GM21576 (cell line): ENCODE results near the gene UMODL1.

Experiments
- ATAC-seq: cut with Tn5 transposase; IDR thresholded peaks from one replicate; pipeline ENCODE4 v1.9.1; 2021; ENCODE audit warnings: mild to moderate bottlenecking, moderate library complexity; ENCODE audit not compliant: unreplicated experiment

UMODL1 gene

DNA sequence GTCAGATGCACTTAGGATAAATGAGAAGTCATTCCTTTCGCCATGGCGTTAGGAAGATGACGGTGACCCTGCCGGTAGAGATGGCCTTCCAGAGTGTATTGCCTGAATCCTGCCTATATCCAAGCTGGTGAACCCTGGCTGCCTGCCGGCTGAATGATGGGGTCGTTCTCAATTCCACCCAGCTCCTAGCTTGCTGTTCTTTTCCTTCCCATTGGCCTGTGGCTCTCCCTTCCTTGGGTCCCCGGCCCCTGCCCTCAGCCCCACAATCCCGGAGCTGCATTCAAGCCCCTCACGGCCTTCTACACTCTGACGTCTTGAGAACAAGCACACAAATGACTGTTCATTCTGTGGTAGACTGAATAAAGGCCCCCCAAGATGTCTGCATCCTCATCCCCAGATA lies 32.7 kb upstream of the UMODL1 start:
- ATAC-seq = no peak

DNA sequence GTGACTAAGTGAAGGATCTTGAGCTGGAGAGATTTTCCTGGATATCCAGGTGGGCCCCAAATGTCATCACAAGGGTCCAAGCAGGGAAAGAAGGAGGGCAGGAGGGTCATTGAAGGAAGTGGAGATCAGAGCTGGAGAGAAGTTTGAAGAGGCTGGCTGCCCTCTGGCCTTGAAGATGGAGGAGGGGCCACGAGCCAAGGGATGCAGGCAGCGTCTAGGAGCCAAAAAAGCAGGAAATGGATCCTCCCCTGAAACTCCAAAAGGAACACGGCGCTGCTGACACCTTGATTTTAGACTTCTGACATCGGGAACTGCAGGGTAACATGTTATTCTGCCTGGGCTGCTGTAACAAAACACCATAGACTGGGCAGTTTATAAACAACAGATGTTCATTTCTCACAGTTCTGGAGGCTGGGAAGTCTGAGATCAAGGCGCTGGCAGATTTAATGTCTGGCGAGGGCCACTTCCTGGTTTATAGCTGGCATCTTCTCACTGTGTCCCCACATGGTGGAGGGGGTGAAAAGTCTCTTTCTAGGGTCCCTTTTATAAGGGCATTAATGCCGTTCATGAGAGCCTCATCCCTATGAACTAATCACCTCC lies 32.2 kb upstream of the UMODL1 start:
- no peak for ATAC-seq

DNA sequence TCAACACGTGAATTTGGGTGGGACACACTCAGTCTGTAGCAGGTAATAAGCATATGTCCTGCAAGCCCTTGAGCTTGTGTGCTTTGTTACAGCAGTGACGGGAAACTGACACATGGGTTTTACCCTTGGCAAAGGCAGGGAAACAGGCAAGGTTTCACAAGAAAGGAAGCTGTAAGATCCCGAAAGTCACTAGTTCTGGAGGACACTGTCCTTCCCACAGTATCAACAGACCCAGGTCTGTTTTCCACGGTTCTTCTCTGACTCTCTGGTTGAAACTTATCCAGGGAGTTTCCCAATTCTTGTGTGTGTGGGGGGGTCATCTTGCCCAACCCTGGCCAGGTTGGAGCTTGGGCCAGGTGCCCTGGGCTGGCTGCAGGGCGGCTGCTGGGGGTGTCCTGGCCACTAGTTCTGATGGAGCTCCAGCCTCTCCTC lies 31.6 kb upstream of the UMODL1 start:
- no peak for ATAC-seq

DNA sequence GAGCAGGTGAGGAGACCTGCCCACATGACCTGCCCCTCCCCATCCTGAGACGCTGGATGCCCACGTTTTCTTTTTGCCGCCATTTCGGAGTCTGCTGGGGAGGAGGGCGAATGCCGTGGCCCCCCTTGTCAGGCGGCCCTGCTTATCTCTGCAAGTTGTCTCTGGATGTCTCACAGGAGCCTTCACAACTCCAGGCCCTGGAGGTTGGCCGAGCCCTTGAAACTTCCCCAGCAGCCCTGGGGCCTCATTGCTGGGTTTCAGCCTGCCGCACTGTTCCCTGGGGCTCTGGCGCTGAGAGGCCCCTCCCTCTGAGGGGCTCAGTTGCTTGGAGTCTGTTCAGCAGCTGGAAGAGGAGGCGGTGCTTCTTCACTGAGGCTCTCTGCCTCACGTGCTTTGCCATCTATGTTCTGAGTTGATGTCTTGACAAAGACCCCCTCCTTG lies 31.2 kb upstream of the UMODL1 start:
- no peak for ATAC-seq

DNA sequence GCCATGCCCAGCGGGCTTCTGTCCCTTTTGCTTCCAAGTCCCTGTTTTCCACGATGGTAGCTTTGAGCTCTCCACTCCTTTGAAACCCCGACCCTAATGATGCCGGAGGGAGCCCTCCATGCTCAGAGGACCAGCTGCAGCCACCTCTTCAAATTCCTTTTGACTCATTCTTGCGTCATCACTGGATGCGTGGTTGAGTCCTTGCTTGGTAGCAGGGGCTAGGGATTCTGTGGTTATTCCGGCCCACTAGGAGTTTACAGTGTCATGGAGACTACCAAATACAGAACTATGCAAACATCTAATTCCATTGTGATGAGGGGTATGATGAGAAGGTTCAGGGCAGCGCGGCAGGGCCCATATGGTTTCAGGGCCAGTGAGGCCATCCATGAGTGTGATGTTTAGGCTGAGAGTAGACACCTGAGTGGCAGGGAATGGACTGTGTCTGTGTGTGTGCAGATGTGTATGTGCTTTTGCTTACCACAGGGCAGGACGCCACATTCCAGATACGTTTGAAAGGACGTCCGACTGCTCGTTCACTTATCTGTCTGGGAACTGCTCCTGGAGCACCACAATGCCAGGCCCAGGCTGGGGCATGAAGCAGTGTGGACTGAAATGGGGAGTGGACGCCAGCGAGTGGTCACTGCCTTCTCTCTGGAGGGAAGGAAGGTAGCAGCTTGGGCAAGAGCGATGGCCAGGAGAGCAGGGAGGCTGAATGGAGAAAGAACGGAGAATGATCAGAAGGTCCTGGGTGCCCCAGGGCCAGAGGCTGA lies 30.5 kb upstream of the UMODL1 start:
- ATAC-seq = no peak

DNA sequence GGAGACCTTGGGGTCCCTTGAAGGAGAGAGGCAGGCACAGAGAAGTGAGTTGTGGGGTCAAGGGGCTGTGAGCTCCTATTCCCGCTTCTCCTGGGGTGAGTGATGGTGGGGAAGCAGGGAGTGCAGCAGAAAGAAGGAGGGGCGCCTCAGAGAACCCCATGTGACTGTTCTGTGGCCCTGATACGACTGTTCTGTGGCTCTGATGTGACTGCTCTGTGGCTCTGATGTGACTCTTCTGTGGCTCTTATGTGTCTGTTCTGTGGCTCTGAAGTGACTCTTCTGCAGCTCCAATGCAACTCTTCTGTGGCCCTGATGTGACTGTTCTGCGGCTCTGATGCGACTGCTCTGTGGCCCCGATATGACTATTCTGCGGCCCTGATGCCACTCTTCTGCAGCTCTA lies 29.9 kb upstream of the UMODL1 start:
- no peak for ATAC-seq

DNA sequence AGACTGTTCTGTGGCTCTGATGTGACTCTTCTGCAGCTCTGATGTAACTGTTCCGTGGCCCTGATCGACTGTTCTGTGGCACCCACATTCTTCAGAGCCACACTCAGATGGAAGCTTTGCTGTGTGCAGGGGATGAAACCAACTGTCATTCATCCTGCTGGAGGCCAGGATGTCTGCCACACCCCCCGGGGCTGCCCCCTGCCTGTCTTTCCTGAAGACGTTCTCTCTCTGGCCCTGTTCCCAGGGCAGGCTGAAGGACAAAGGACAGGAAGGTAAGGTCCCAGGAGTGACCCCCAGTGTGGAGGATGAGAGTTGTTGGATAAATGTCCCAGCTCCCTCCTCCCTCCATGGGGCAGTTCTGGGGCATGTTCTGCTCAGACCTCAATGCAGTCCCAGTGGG lies 29.4 kb upstream of the UMODL1 start:
- ATAC-seq = no peak

DNA sequence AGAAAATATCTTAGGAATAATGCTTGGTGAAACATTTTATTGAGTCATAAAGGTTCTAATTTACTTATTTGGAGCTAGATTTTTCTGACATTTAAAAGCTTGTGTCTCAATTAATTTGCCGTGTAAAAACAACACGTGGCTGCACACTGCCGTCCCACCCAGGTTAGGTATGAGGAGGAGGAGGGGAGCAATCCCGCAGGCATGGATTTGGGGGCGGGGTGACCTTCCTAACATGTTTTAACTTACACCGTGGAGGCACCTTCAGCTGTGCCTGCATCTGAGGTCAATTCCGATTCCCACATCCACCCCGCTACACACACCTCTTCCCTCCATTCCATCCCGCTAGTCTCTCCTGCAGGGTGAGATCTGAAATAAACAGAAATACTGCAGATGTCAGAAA lies 28.5 kb upstream of the UMODL1 start:
- no peak for ATAC-seq

DNA sequence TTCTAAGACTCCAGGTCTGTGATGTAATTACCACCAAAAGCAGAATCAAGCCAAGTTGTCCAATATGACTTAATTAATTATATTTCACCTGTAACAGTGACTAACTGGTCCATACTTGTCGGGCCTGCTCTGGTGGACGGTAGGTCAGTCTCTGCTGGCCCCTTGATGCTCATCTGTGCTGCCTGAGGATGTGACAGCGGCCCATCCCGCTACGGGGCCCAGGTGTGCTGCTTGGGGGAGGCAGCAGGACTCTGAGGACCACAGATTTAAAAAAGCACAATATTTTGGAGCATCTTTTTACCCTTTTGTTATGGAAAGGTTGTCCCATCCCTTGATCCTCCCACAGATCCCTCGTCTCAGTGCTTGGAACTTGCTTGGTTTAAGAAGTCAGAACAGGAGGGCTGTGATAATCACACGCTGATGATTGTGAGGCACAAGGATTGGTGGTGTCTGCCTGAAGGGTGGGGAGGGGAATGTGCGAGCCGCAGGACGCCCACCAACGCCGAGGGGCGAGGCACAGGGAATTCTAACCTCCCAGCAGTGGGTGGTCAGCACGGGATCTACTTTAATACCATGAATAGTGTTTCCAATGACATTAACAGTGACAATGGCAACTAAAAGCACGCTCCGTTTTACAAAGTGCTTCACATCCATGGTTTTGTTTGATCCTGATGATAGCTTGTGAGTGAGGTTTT lies 27.8 kb upstream of the UMODL1 start:
- ATAC-seq = no peak

DNA sequence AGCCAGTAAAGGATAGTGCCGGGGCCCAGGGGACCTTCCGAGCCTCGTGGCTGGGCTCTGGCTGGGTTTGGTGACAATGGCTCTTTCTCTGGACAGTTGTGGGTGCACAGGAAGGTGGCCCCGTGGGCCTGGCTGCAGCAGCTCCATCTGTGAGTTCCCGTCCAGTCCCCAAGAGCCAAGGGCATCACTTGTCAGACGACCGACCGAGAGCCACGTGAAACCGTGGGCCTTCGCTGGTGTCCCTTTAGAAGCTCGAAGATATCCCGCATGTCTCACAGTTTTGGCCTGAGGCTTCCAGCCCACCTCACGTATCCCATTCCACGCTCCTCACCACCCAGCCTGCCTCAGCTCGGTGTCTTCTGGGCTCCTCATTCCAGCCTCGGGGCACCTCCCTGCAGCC lies 27.2 kb upstream of the UMODL1 start:
- ATAC-seq = no peak

DNA sequence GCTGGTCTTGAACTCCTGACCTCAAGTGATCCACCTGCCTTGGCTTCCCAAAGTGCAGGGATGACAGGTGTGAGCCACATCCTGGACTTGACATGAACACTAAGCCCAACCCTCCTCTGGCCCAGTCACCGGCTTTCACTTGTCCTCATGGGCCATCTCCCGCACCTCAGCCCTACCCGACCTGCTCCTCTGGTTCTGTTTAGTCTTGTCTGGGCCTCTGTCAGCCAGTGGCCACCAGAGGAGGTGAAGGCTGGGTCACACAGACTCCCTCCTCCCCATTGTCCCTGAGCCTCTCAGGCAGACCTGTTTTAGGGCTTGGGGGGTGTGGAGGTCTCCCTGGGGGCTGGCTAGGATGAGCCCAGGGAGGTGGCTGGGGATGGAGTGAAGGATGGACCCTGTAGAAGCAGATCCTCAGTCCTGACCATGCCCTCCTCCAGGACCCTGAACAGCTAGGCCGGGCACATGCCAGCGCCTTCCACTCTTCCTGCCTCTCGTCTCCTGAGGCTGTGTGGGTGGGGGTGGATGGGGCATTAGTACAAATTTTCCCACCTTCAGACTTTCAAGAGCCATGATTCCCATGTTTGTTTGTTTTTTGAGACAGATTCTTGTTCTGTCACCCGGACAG lies 26.1 kb upstream of the UMODL1 start:
- no peak for ATAC-seq

DNA sequence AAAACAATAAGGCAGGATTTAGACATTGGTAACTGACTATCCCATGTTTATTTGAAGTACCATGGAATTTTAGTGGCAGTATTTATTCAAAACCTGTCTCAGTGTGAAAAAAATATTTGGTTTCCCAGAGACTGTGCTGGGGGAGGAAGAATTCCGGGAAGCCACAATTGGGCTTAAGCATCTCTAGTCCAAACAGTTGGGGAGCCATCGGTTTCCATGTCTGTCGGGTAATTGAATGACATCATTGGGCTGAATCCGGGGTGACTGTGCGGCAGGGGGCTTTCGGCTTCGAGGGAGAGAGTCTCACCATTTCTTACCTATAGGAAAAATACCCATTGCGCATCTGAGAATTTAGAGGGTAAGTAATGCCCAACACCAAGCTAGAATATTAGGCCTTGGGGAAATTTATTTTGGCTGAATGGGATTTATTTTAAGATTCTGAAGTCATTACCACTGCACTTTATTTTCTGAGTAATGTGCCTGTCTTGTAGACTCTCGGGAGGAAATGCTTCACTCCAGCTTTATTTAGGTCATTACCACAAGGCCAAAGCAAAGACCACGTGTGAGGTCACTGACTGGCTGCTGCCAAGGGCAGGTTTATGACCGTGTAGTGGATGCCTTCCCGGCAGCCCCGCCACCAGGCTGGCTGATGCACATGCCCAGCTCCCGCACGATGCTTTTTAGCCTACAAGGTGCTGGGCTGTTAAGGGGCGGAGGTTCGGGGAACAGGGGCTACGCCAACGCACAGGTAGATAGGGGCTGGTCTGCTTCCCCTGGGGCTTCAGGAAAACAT lies 23.1 kb upstream of the UMODL1 start:
- no peak for ATAC-seq

DNA sequence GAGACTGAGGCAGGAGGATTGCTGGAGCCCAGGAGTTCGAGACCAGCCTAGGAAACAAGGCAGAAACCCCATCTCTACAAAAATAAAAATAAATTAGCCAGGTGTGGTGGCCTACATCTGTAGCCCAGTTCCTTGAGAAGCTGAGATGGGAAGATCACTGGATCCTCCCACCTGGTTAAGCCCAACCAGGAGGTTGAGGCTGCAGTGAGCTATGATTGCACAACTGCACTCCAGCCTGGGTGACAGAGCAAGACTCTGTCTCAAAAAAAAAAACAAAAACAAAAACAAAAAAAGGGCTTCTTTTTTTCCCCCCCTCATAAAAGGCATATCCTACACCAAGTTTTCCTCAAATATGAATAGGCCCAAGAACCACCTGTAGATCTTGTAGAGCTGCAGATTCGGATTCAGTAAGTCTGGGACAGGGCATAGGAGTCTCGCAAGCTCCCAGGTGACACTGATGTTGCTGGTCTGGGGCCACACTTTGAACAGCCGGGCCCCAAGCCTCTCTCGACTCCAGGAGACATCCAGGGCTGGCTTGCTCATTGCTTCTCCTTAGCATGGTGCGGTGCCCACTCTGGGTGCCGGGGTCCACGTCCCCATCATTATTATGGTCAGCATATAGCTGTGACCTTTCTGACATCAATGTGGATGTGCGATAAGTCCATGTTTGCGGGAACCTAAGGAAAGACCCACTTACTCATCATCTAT lies 22.1 kb upstream of the UMODL1 start:
- no peak for ATAC-seq

DNA sequence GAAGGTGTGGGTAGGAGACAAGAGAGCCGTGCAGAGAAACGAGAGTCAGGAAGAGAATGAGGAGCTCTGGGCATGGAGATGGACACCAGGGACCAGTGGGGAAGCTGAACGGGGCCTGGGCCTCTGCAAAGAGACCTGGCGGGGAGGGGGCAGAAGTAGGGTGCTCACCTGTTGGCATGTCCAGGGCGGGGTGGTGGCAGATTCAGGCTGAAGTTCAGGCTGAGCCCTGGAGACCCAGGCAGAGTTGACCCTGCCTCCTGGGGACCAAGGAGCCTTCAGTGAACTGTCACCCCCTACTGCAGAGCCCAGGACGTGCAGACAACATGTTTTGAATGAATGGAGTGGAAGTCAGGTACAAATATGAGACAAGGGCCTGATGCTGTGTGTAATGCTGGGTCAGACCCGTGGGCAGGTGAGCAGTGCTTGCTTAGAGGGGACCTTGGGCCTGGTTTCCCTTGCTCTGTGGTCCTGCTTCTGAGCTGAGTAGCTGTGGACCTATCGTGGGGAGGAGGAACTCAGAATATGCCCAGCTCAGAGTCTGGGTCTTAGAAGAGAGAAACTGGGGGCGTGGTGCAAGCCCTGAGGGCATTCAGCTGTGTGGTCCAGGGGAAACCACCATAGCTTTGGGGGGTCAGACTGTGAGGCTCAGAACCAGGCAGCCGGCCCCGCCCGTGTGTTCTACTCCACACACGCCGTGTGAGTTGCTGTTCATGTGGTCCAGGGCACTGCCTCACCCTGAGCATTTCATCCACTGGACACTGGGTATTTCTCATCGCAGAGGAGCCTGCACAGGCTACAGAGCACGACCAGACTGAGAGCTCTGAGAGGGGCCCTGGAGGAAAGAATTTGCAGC lies 21.3 kb upstream of the UMODL1 start:
- no peak for ATAC-seq

DNA sequence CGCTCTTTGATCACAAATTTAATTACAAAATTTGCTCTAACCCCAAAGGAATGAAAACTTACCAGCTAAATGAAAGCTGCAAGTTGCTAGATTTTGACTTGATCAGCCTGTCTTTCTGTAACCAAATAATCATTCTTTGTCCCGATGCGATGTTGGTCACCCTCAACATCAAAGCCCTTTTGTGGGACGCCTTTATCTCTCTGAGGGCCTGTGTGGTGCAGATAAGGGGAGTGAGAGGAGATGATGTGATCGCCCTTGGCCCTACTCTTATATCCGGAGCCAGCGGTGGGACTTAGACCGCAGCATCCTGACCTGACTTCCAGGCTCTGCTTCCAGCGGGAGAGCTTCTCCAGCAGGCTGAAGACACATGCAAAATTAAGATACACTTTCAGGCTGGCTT lies 19.3 kb upstream of the UMODL1 start:
- ATAC-seq = no peak

DNA sequence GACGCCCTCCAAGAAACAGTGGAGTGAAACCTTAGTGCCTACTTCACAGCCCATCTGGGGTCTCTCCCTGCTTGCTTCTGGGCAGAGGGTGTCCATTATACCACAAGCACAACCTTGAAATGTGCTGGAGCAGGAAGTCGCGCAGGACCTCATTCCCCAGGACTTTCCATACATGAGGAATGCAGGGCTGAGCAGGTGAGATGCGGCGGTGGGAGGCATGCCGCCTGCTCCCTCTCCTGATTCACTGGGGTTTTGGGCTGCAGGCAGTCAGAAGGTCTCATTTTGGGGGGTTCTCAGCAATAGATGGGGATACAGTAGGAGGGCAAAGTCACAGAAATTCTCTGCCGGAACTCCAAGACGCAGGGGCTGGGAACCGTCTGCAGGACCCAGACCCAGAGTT lies 15.7 kb upstream of the UMODL1 start:
- no peak for ATAC-seq

DNA sequence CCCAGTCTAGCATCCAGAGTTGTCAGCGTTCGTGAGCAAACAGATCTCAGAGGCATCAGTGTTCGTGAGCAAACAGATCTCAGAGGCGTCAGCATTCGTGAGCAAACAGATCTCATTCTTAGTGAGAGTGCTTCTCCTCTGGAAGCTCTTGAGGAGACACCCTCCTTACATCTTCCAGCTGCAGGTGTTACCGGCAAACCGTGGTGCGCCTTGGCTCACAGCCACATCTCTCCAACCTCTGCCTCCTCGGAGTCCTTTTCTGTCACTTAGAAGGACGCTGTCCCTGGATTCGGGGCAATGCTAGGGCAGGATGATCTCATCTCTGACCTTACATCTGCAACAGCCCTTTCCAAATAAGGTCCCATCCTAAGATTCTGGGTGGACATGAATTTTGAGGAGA lies 14.6 kb upstream of the UMODL1 start:
- no peak for ATAC-seq

DNA sequence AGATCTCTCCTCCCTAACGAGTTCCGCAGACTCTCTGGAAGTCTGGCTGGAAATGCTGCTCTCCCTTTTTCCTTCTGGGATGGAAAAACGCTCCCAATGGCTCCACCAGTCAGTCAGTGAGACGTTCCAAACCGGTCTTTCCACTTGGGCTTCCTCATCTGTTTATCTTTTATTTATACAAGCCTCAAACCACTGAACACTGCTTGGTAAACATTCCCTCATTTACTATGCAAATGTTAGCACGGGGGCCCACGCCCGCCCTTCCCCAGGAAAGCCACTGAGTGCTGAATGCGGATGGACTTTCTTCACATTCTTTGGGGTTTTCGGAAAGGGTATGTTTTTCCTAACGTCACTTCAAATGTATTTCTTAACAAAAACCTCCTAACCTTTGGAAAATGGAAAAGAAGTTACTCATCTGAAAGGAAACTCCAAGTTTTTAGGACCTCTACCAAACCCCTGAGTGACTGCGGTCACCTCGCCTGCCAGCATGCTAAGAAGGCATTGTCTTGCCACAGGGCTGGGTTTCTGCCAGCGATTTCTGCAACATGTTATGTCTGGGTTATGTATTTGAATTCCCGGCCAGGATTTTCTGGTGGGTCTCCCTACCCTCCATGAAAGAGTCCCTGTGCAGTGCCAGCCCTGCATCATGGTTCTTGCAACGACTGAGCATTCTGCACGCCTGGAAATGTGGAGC lies 14.0 kb upstream of the UMODL1 start:
- ATAC-seq = no peak
